Measurements from ENCODE around the gene ZNF609.

GRCh38 chr15:64621056-64621455 lies 160.7 kb downstream of the ZNF609 start:
- TF ChIP-seq POLR2AphosphoS5 (IDR thresholded peaks at IDR 0.05; ENCODE audit: low read depth, low read length): no peak
- TF ChIP-seq POLR2A (IDR thresholded peaks at IDR 0.05; ENCODE audit: low read depth, low read length): no peak
